Measurements from ENCODE around the gene PROB1. TPM values are rescaled to one million over a fixed set of nuclear protein-coding genes. Genes with fewer than 3 reads are reported as not detected.

Gene PROB1
- total RNA-seq, 1 experiment from 2014 or later = 2.3 TPM

DNA sequence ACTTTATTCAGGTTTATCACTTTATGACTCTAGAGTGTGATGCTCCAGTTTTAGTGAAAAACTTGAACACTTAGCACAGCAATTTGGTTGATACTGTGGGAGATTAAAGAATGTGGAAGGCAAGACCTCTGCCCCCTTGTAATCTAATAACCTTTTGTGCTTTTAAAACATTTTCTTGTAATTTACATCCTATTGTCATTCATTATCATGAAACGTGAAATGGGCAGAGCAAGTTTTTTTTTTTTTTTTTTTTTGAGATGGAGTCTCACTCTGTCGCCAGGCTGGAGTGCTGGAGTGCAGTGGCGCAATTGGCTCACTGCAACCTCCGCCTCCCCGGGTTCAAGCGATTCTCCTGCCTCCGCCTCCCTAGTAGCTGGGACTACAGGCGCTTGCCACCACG, 51.4 kb downstream of the PROB1 start:
- ATAC-seq (no peak), DNase-seq (ENCODE audit: low read depth, low spot score) (no peak)
- no peaks in the 10 kb centered on the region for H3K27me3 ChIP-seq (ENCODE audit: control insufficient read depth, insufficient read depth, low read length)
- TF ChIP-seq SIN3A (IDR thresholded peaks at IDR 0.05; ENCODE audit: borderline replicate concordance, insufficient read depth, low read depth, low read length) (no peak), TCF7L2 (IDR thresholded peaks at IDR 0.05; ENCODE audit: low read depth, low read length) (no peak), POLR2AphosphoS5 (IDR thresholded peaks at IDR 0.05; ENCODE audit: low read depth, low read length) (no peak), CTCF (IDR thresholded peaks at IDR 0.05) (no peak), REST (IDR thresholded peaks at IDR 0.05; ENCODE audit: insufficient read depth in 1 of 2, low read depth in 2 of 2, low read length in 1 of 2) (no peak)
- peak overlapping the region; percentile 82 to 98; a peak in 3 of 4 replicates for H3K4me3 ChIP-seq (ENCODE audit: low read depth in 2 of 2, low read length in 2 of 2)
- no peaks in the 10 kb centered on the region for H3K9me3 ChIP-seq (ENCODE audit: control insufficient read depth, insufficient read depth, low read depth, low read length)
- peaks cover 3% of the 10 kb centered on the region; the same call in 1 of the 2 replicates for H3K36me3 ChIP-seq (ENCODE audit: control insufficient read depth, insufficient read depth, low read length)
- BruUV-seq (replicated peaks) = TSS peak; percentile 62
- POLR2A ChIA-PET = interaction anchor here (0.6 kb wide), 1 partner anchor 15 kb away, joined by 10 read pairs; no protein-coding TSS in a partner anchor
- CTCF ChIA-PET = no interaction called here
- peak overlapping the region; percentile 98; the same call in 1 of the 2 replicates for H3K27ac ChIP-seq (ENCODE audit: low read length)
- intact Hi-C loops (cut with micrococcal nuclease; ENCODE audit: unreplicated experiment) (no loop called here), in situ Hi-C loops (cut with HindIII; ENCODE audit: low pct_unique_long_range_greater_than_20kb, low sequenced_read_pairs) (no loop called here)
- peaks cover 12% of the 10 kb centered on the region for H3K4me1 ChIP-seq (ENCODE audit: control insufficient read depth, insufficient read depth, low read length)

DNA sequence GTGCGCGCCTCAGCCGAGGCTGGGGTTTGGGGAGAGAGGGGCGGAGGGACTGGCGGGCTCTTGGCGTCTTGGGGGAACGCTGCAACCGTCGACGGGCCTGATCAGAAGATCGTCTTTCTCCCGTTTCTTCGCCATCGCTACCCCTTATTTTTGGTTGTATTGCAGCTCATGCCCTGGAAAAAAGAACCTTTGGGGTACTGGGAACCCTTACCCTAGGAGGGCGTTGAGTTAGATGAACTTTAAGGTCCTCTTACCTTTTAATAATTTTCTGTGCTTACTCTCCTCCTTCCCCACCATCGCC, 52.5 kb downstream of the PROB1 start:
- Histone ChIP-seq H3K4me3 (ENCODE audit: low read depth in 2 of 2, low read length in 2 of 2) (peak overlapping the region; percentile 82 to 98), H3K4me1 (ENCODE audit: control insufficient read depth, insufficient read depth, low read length) (peaks cover 12% of the 10 kb centered on the region), H3K36me3 (ENCODE audit: control insufficient read depth, insufficient read depth, low read length) (peaks cover 3% of the 10 kb centered on the region; the same call in 1 of the 2 replicates), H3K27ac (ENCODE audit: low read length) (peak overlapping the region; percentile 98), H3K27me3 (ENCODE audit: control insufficient read depth, insufficient read depth, low read length) (no peaks in the 10 kb centered on the region), H3K9me3 (ENCODE audit: control insufficient read depth, insufficient read depth, low read depth, low read length) (no peaks in the 10 kb centered on the region)
- no peak for DNase-seq (ENCODE audit: low read depth, low spot score)
- intact Hi-C loops (cut with micrococcal nuclease; ENCODE audit: unreplicated experiment) (no loop called here), in situ Hi-C loops (cut with HindIII; ENCODE audit: low pct_unique_long_range_greater_than_20kb, low sequenced_read_pairs) (no loop called here)
- ATAC-seq = no peak
- ChIA-PET CTCF (no interaction called here), POLR2A (interaction anchor here (0.6 to 1.3 kb wide), 13 partner anchors 8 to 881 kb away, joined by 3 to 11 read pairs (median 4); partner anchors contain the start of genes MATR3 and SIL1)
- no TSS peak for BruUV-seq (replicated peaks)
- TF ChIP-seq REST (IDR thresholded peaks at IDR 0.05; ENCODE audit: insufficient read depth in 1 of 2, low read depth in 2 of 2, low read length in 1 of 2) (no peak), POLR2AphosphoS5 (IDR thresholded peaks at IDR 0.05; ENCODE audit: low read depth, low read length) (no peak), SIN3A (IDR thresholded peaks at IDR 0.05; ENCODE audit: borderline replicate concordance, insufficient read depth, low read depth, low read length) (no peak), TCF7L2 (IDR thresholded peaks at IDR 0.05; ENCODE audit: low read depth, low read length) (no peak), CTCF (IDR thresholded peaks at IDR 0.05) (no peak)
